GM18951 (cell line): Measurements from ENCODE around the gene PAQR8.

Source experiments
- POLR2A ChIP-seq: IDR thresholded peaks from 4 replicates; pipeline ENCODE4 v1.6.1; 2011; ENCODE audit warnings: mild to moderate bottlenecking; ENCODE audit not compliant: insufficient read length, insufficient read depth; ENCODE audit errors: extremely low read depth
- in situ Hi-C: fragments of 300-500 bp; cut with MboI; formaldehyde crosslinking; loops from one replicate; pipeline ENCODE4 v1.12.0; 2022; ENCODE audit warnings: low sequenced_read_pairs, mixed read lengths, inconsistent platforms; ENCODE audit not compliant: unreplicated experiment

PAQR8 gene

DNA sequence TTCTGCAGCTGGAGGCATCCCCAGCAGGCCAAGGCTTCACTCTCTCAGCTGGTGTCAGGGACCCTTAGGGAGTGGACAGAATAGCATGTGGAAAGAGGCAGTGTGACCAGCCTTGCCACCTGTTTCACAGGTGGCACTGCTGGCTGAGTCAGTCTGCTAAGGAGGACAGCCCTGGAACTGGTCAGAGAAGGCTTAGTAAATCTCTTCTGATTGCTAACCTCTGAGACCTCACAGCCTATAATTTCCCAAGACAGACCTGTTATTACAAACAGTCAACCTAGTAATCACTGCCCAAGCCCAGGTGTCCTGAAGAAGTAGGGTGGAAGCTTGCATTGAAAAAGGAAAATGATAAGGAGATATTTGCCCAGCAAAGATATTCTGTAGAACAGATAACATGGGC lies 26.4 kb upstream of the PAQR8 start:
- in situ Hi-C loops: no loop called here
- no peak for TF ChIP-seq POLR2A

DNA sequence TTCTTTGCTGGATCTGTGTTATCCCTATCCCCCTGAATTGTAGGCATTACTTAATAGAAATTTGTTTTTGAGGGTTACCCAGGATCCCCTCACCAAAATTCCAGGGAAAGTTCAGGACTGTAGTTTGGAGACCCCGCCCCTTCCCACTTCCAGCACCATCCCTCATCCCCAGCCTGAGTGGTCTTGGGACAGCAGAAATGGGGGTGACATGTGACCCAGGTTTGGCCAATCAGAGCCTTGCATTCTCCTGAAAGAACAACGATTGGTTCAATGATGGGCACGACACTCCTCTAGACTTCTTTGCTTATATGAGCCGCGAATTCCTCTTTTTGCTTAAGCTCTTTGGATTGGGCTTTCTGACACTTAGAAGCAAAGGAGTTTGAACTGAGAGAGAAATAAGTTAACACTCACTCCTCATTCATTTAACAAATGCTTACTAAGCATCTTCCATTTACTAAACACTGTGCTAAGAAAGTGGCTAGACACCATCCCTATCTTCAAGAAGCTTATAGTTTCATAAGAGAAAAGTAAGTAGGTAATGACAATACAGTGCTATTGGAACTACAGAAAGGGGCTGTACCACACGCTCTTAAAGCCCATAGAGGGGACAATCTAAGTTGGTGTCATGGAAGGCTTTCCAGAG lies 24.9 kb upstream of the PAQR8 start:
- TF ChIP-seq POLR2A: no peak
- in situ Hi-C loops: no loop called here

DNA sequence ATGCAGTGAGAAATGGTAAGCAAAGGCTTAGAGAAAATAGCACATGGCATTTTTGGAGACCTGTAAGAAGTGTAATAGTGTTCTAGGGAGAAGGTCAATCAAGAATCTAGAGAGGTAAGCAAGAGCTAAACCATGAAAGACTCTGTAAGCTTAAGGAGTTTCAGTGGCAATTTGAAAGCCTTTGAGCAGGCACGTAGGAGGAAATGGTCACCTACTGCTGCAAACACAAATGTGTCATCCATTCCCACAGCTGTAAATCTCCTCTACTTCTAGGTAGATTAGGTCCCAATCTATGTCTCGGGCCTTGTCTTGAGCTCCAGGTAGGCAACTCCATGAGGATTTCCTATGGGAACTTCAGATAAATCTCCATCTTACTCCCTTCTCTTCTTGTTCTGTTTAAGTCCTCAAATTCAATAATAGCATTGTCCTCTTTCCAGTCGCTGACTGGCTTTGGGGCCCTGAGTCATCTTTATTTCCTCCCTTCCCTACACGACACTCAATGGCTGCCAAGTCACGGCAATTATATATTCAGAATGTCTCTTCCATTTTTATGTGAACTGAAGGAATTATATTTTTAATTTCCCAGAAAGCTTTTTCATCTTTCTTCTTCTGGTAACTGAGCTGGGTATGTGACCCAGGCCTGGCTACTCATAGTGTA lies 24.2 kb upstream of the PAQR8 start:
- in situ Hi-C loops: no loop called here

DNA sequence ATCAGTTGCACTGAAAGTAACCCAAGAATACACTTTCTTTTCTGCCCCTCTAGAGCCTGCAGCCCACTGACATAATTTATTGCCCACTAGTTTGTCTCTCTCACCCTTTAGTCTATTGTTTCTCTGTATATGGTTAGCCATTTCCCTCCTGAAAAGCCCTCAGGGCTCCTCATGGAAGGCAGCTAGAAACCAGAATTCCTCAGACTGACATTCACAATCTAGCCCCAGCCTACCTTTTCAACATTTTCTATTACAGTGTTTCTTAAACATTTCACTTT lies 21.4 kb upstream of the PAQR8 start:
- no peak for TF ChIP-seq POLR2A
- in situ Hi-C loops: no loop called here

More for the DNA sequence above, 24.2 kb upstream of the PAQR8 start:
- TF ChIP-seq POLR2A: no peak

DNA sequence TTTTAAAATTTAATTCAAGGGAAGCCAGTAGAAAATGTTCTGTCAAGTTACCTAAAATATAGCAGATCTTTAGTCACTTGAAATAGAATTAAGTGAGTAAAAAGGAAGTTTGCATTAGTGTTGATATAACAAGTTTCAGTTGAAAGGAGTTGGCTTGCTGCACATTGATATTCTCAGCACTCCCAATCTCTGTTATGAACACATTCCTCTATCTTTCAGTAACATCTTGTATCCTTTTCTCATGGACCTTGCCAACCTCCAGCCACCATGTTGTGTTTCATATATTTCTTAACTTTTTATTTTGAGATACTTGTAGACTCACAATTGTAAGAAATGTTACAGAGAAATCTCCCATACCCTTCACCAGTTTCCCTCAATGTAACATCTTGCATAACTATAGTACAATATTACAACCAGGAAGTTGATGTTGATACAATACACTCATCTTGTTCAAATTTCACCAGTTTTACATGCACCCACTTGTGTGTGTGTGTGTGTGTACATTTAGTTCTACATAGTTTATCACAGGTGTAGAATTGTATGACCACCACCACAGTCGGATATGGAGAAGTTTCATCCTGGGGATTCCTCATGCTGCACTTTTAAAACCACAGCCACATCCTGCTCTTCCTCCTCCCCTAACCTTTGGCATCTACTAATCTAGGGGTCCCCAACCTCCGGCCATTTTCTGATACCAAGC lies 20.2 kb upstream of the PAQR8 start:
- TF ChIP-seq POLR2A: no peak
- in situ Hi-C loops: no loop called here

DNA sequence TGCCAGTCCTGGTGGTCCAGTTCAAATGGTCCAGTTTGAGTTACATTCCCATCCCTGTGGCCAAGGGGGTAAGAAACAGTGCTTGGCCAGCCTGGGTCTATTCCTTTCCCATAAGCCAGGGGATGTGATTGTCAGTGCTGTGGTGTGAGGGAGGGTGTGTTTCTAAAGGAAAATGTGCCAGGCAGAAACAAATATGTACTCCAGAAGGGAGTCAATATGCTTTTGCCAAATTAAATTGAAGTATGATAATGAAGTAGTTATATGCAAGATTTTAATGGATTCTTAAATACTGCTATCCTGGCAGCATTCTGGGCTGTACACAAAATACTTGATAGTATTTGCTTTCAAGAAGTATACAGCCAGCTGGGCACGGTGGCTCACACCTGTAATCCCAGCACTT lies 16.6 kb upstream of the PAQR8 start:
- in situ Hi-C loops: no loop called here
- no peak for TF ChIP-seq POLR2A

DNA sequence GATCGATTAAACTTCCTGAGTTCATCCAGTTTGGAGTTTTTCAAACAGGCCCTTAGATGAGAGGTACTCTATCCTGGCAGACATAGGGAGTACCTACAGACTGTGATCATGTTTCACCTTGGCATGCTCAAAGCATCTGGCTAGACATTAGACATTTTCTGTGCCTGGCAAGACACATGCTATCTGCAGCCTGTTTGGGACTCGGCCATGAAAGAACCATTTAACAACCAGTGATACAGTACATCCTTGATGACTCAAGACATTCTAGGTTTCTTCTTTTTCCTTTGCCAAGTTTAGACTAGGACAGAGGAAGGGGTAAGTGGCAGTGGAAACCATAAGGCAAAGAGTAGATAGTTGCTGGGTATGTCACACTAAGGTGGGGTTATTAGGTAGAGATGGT lies 15.4 kb upstream of the PAQR8 start:
- TF ChIP-seq POLR2A: no peak
- in situ Hi-C loops: no loop called here

DNA sequence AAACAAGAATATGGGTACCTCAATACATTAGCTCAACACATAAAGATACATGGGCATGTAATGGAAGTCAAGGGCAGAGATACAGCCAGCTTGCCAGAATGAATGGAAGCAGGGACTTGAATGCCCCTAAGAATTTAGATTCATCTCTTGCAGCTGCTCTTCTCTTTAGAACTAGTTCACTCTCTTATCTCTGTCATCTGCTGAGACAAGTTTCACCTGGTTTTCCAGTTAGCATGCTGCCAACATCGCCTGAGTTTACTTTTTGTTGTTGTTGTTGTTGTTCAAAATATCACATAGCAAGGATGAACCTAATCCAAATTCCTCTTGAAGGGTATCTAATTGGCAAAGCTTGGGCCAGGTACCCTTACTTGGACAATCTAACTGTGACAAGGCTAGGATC lies 14.1 kb upstream of the PAQR8 start:
- TF ChIP-seq POLR2A: no peak
- in situ Hi-C loops: no loop called here

DNA sequence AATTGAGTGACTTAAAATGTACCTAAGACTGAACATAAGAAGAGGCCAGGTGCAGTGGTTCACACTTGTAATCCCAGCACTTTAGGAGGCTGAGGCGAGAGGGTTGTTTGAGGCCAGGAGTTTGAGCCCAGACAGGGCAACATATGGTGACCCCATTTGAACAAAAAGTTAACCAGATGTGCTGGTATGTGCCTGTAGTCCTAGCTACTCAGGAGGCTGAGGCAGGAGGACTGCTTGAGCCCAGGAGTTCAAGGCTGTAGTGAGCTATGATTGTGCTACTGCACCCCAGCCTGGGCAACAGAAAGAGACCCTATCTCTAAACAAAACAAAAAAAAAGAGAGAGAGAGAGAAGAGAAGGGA lies 10.1 kb upstream of the PAQR8 start:
- in situ Hi-C loops: no loop called here

DNA sequence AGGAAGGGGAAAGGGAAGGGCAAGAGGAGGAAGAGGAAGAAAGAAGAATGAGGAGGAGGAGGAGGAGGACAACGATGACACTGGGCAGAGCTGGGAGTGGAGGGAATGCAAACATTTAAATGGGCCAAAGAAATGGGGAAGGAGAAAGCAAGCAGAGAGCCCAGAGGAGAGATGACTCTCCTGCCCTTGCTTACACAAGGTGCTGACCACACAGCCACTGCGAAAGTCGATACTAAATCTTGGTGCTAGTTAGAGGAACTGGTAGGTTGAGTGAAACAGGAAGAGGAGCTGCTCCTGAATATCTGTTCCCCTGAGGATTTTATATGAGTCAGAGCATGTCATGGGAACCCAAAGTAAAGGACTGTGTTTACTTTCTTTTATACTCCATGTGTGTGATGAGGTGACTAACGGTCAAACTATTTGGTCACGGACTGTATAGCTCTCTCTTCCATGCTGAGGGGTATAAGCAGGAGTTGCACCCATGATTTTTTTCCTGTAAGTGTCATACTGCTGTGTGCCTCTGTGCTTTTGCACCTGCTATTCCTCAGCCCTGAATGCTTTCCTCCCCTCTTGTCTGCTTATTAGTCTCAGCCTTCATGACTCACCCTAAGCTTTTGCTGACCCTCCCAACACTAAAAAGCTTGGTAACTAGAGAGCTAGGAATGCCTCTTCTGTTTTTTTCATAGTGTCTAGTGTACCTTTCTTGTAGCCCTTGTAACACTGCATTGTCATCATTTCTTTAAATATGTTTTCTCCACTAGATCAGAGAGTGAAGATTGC lies 9.5 kb upstream of the PAQR8 start:
- no peak for TF ChIP-seq POLR2A
- in situ Hi-C loops: no loop called here

More for the DNA sequence above, 10.1 kb upstream of the PAQR8 start:
- TF ChIP-seq POLR2A: no peak

DNA sequence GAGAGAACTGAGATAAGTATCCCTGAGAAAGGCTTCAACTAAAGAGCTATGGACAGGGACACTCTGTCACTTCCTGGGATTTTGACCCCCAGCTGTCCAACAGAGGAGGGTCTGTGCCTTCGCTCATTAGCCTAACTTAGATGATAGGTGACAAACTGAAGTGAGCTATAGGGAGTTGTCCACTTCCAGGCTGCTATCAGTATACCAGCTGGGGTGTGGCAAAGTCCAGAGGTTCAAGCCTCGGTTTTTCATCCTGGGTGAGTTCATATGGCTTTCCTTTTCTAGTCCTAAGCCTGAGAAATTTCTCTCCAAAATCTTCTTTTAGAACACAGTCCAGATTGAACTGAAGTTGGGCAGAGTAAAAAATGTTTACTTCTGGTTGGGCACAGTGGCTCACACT lies 5.9 kb upstream of the PAQR8 start:
- no peak for TF ChIP-seq POLR2A
- in situ Hi-C loops: no loop called here

DNA sequence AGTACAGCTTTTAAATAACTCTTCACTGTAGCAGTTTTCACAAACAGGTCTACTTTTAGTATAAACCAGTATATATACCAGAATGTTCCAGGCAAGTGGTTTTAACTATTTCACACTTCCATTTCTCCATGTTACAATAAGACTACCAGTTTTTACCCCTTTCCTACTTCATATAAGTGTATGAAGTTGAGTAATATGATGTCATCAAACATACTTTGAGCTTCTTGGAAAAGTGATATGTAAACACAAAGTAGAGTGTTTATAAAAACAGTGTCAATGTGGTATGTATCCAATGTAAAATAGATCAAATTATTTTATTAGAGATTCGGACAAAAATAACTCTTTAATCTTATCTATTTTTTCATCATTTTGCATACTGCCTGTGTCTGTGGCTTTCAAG lies 2.5 kb upstream of the PAQR8 start:
- TF ChIP-seq POLR2A: no peak
- in situ Hi-C loops: no loop called here

DNA sequence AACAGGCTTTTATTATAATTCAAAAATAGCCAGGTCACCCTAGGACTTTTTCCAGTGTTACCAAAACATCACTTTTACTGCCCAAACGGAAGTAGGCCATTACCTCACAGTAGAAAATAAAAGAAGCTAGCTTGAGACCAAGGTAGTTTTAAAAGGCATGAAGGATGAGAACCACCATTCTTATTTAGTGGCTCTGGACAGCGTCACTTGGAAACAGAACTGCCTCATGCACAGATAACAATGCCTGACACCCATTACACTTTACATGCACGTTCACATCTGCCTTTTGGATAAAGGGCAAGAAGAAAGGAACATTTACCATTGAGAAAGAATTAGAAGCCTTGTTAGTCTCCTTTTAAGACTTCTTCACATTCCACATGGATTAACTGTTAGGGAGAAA lies 1.9 kb upstream of the PAQR8 start:
- in situ Hi-C loops: no loop called here
- TF ChIP-seq POLR2A: no peak
